HL-60 (cell line): ENCODE measurements around the gene DTNA.
A peak's percentile ranks its signal among the peaks of the same experiment; 100 is the strongest.

ENCODE experiments used
- DNase-seq, 2 experiments: peaks; one replicate each; pipeline ENCODE4 v3.0.0-alpha.2; 2010 to 2020; ENCODE audit warnings: low read depth in 1 of 2, low spot score in 1 of 2
- H3K27ac ChIP-seq: fragments of 250-450 bp; sonication (Bioruptor Pico); replicated peaks from 2 replicates; pipeline ENCODE4 v1.5.1; 2020; ENCODE audit warnings: mild to moderate bottlenecking, moderate library complexity
- H3K27me3 ChIP-seq: fragments of 250-450 bp; sonication (Bioruptor Pico); 2 replicates; pipeline ENCODE4 v1.5.1; 2021; ENCODE audit warnings: mild to moderate bottlenecking, moderate library complexity; ENCODE audit not compliant: insufficient read depth, poor library complexity, severe bottlenecking
- H3K4me3 ChIP-seq: replicated peaks from 2 replicates; pipeline ENCODE4 v1.5.1; 2011; ENCODE audit warnings: mild to moderate bottlenecking, control low read depth, low read length; ENCODE audit not compliant: insufficient read depth
- CTCF ChIP-seq: IDR thresholded peaks from one replicate; pipeline ENCODE4 v1.5.1; 2011; ENCODE audit warnings: low read length, control low read depth, inconsistent platforms; ENCODE audit not compliant: insufficient read depth
- GABPA ChIP-seq: IDR thresholded peaks from 2 replicates; pipeline ENCODE4 v1.6.1; 2012; ENCODE audit warnings: low read depth
- POLR2AphosphoS5 ChIP-seq: IDR thresholded peaks from 2 replicates; pipeline ENCODE4 v1.6.1; 2012; ENCODE audit warnings: low read depth
- REST ChIP-seq: IDR thresholded peaks from 2 replicates; pipeline ENCODE4 v1.6.1; 2012; ENCODE audit warnings: low read depth; ENCODE audit not compliant: insufficient replicate concordance
- SPI1 ChIP-seq: IDR thresholded peaks from 2 replicates; pipeline ENCODE4 v1.6.1; 2012; ENCODE audit warnings: low read depth, mild to moderate bottlenecking, borderline replicate concordance

DTNA gene

GRCh38 chr18:34783501-34783900 is 73.4 kb downstream of the DTNA start:
- Histone ChIP-seq H3K27me3 (peaks cover 7% of the 10 kb centered on the region), H3K4me3 (no peak overlapping the region), H3K27ac (no peak overlapping the region)
- no peak for DNase-seq
- no peak for TF ChIP-seq GABPA
- TF ChIP-seq REST = no peak
- TF ChIP-seq SPI1 = no peak
- no peak for TF ChIP-seq CTCF

DNA sequence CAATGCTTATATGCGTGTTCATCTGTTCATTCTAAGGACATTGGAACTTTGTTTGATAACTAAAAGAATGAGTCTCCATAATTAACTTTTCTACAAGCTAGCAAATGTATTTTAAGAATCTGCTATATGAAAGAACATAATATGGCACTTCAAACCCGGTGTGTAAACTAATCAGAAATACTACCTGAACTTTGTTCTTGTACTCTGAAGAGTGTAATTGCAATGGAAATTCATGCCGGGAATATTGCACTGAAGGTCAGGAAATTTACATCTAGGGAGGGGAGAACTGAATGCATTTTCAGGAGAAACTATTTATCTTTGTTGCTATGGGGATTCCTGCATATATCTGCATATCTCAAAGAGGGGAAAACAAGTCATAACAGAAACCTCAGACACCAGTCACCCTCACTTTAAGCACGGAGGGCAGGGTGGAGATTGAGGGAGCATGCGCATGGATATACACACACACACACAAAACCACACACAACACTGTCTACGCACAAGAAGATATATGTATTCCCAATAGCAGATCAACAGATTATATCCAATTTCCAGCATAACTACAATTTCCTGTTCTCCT is 76.2 kb downstream of the DTNA start:
- no peak for DNase-seq
- no peak for TF ChIP-seq SPI1
- TF ChIP-seq CTCF = no peak
- no peak for TF ChIP-seq GABPA
- TF ChIP-seq REST = no peak
- no peak for TF ChIP-seq POLR2AphosphoS5

GRCh38 chr18:34787931-34788532 is 77.9 kb downstream of the DTNA start:
- peak; percentile 26 to 48 for DNase-seq
- TF ChIP-seq GABPA (no peak), REST (no peak), POLR2AphosphoS5 (no peak), CTCF (peak; percentile 79), SPI1 (no peak)
- Histone ChIP-seq H3K4me3 (no peak overlapping the region), H3K27me3 (peaks cover 7% of the 10 kb centered on the region), H3K27ac (no peak overlapping the region)

More for the DNA sequence above, 76.2 kb downstream of the DTNA start:
- Histone ChIP-seq H3K27ac (no peak overlapping the region), H3K27me3 (peaks cover 7% of the 10 kb centered on the region), H3K4me3 (no peak overlapping the region)
